B cell (primary cell): Measurements from ENCODE around the gene HOXC9. TPM values are rescaled to one million over a fixed set of nuclear protein-coding genes. Genes with fewer than 3 reads are reported as not detected.

ENCODE experiments used
- ATAC-seq: fragments of 200-7000 bp; cut with Tn5 transposase; one replicate; pipeline ENCODE4 v1.10.0; 2021; ENCODE audit warnings: low read depth, mild to moderate bottlenecking, moderate number of reproducible peaks, moderate library complexity
- CTCF ChIA-PET: fragments of 350-600 bp; sonication (Branson Sonifier 250); formaldehyde crosslinking; loops from one replicate; lab custom pipeline; 2021; ENCODE audit warnings: antibody characterized with exemption, inconsistent platforms; lab: Charles Lee
- POLR2A ChIA-PET: fragments of 350-600 bp; sonication (Branson Sonifier 250); formaldehyde crosslinking; loops from one replicate; lab custom pipeline; 2021; ENCODE audit warnings: antibody characterized with exemption; lab: Charles Lee
- DNase-seq: peaks from one replicate; pipeline ENCODE4 v3.0.0; 2013
- H2AFZ ChIP-seq: 2 replicates; pipeline ENCODE4 v1.6.1; 2012; ENCODE audit warnings: mild to moderate bottlenecking, low read depth, low read length; ENCODE audit not compliant: insufficient read depth, poor library complexity, severe bottlenecking
- H3K27ac ChIP-seq, 2 donors: 1 replicate in 1 of 2; 2 replicates in 1 of 2; pipeline ENCODE4 v1.5.1; 2012 to 2013; ENCODE audit warnings: low read length in 2 of 2, mild to moderate bottlenecking in 2 of 2, moderate library complexity in 1 of 2
- H3K27me3 ChIP-seq, 4 experiments: fragments of 200-600 bp in 1 of 4; sonication (generic) in 1 of 4; replicated peaks in 1 of 4; 1 replicate in 2 of 4; 2 replicates in 2 of 4; pipeline versions ENCODE4 v1.6.1 to v1.7.0; 2013 to 2016; ENCODE audit warnings: low read length in 3 of 4, mild to moderate bottlenecking in 2 of 4, mixed read lengths in 1 of 4, moderate library complexity in 1 of 4; ENCODE audit not compliant: insufficient read depth in 4 of 4, control insufficient read depth in 3 of 4; ENCODE audit errors: control extremely low read depth in 1 of 4
- H3K36me3 ChIP-seq, 2 experiments: replicated peaks in 1 of 2; 1 replicate in 1 of 2; 2 replicates in 1 of 2; pipeline versions ENCODE4 v1.6.1 to v1.7.1; 2013; ENCODE audit warnings: low read length in 1 of 2; ENCODE audit not compliant: insufficient read depth in 2 of 2, control insufficient read depth in 1 of 2; ENCODE audit errors: control extremely low read depth in 1 of 2, extremely low read depth in 1 of 2
- H3K4me1 ChIP-seq, 2 donors: fragments of 200-600 bp in 1 of 2; sonication (generic) in 1 of 2; 1 replicate in 1 of 2; 2 replicates in 1 of 2; pipeline versions ENCODE4 v1.5.1 to v1.6.1; 2013 to 2017; ENCODE audit warnings: low read length in 2 of 2; ENCODE audit not compliant: control insufficient read depth in 2 of 2, insufficient read depth in 2 of 2
- H3K4me2 ChIP-seq: replicated peaks from 2 replicates; pipeline ENCODE3; 2012; ENCODE audit warnings: mild to moderate bottlenecking, low read depth, low read length; ENCODE audit not compliant: poor library complexity, severe bottlenecking
- H3K4me3 ChIP-seq, 5 experiments: fragments of 200-600 bp in 1 of 5; sonication (generic) in 1 of 5; 1 replicate in 3 of 5; 2 replicates in 2 of 5; pipeline versions ENCODE4 v1.5.1 to v1.7.0; 2011 to 2016; ENCODE audit warnings: low read length in 4 of 5, mild to moderate bottlenecking in 4 of 5, low read depth in 2 of 5, control low read depth in 1 of 5, moderate library complexity in 1 of 5; ENCODE audit not compliant: insufficient read depth in 1 of 5; ENCODE audit errors: control extremely low read depth in 1 of 5, extremely low read depth in 1 of 5
- H3K79me2 ChIP-seq: fragments of 200-600 bp; sonication (generic); one replicate; pipeline ENCODE4 v1.6.0; 2016; ENCODE audit warnings: low read length; ENCODE audit not compliant: control insufficient read depth, insufficient read depth
- H3K9ac ChIP-seq: fragments of 200-600 bp; sonication (generic); 2 replicates; pipeline ENCODE4 v1.6.1; 2017; ENCODE audit warnings: mild to moderate bottlenecking, low read length, moderate library complexity
- H3K9me3 ChIP-seq, 3 donors: one replicate each; pipeline versions ENCODE4 v1.6.1 to v1.7.1; 2013; ENCODE audit warnings: low read length in 2 of 3; ENCODE audit not compliant: control insufficient read depth in 2 of 3, insufficient read depth in 1 of 3; ENCODE audit errors: control extremely low read depth in 1 of 3
- H4K20me1 ChIP-seq: 2 replicates; pipeline ENCODE4 v1.6.0; 2012; ENCODE audit warnings: mild to moderate bottlenecking, low read length; ENCODE audit not compliant: insufficient read depth, control insufficient read depth, poor library complexity, severe bottlenecking
- H3K27ac Mint-ChIP-seq: one replicate; pipeline ENCODE4 v1.8.0; 2021; ENCODE audit warnings: mixed read lengths
- H3K27me3 Mint-ChIP-seq: one replicate; pipeline ENCODE4 v1.8.0; 2021; ENCODE audit warnings: mixed read lengths
- H3K4me1 Mint-ChIP-seq: one replicate; pipeline ENCODE4 v1.8.0; 2021; ENCODE audit warnings: mixed read lengths
- H3K4me3 Mint-ChIP-seq: one replicate; pipeline ENCODE4 v1.8.0; 2021; ENCODE audit warnings: mixed read lengths
- H3K9me3 Mint-ChIP-seq: one replicate; pipeline ENCODE4 v1.8.0; 2022; ENCODE audit warnings: mixed read lengths; ENCODE audit not compliant: insufficient read depth
- EZH2 ChIP-seq: IDR thresholded peaks from 2 replicates; pipeline ENCODE4 v1.6.1; 2012; ENCODE audit warnings: borderline replicate concordance, low read depth, mild to moderate bottlenecking, moderate library complexity, low read length; ENCODE audit not compliant: insufficient read depth, poor library complexity, severe bottlenecking
- WGBS: methylation state at CpG from one replicate; pipeline ENCODE4 v1.1.5; 2013; ENCODE audit warnings: missing lambda C conversion rate; ENCODE audit not compliant: insufficient coverage; 5-methylcytosine and 5-hydroxymethylcytosine counted together
- intact Hi-C: fragments of 100-400 bp; cut with micrococcal nuclease; formaldehyde crosslinking; loops from one replicate; pipeline ENCODE4 v1.10.0; 2022
- polyA plus RNA-seq: library from polyadenylated mRNA; depleted of rRNA; stranded (reverse); fragments of >200 nt; gene quantifications from 2 replicates; pipeline ENCODE4 v1.2.3, GENCODE V29; 2012
- total RNA-seq, 2 donors: library from RNA; stranded (reverse); fragments of 120-200 nt in 1 of 2; gene quantifications; 1 replicate in 1 of 2; 2 replicates in 1 of 2; pipeline versions ENCODE4 v1.2.3 to v1.2.4, GENCODE V29; 2013 to 2022
- TF ChIP-seq, protein P1 (sequence below): fragments of 200-600 bp; IDR thresholded peaks from one replicate; pipeline ENCODE4 v1.8.0; 2022; ENCODE audit warnings: antibody characterized with exemption, mild to moderate bottlenecking

The HOXC9 gene
- total and polyA plus RNA-seq, 2 donors (not counting 1 experiment from before 2014, with no cell fraction given), result not detected

DNA sequence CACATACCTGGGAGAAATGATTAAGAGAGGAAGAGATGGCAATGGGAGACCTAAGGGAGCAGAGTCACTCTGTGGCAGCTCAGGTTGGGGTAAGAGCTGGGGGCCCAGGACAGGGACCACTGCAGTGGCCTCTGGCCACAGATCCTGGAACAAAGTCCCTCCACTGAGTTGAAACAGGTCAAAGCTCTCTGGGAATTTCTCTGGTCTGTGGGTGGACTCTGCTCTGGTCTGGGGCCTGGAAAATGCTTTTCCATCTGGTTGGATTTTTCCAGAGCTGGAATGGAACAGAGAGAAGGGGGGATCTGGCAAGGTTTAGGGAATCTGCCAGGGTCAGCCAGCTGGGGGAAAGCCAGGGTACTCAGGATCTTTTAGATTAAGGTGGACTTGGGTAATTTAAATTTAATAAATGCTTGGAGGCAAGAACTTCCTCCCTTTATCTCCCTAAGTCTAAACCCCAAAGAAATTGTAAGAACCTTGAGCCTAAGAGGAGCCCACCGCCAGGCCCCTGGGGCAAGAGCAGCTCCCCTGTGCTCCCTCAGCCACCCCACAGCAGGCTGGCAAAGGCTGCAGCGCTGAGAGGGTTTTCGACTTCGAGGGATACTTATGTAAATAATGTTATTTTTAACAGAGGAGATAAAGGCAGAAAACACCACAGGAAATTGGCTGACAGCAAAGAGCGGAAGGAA is 11.3 kb upstream of the HOXC9 start:
- H3K27me3 Mint-ChIP-seq, result peaks cover 90% of the 10 kb centered on the region
- no peak overlapping the region for H3K4me3 ChIP-seq
- no peak overlapping the region for H2AFZ ChIP-seq
- no peaks in the 10 kb centered on the region for H4K20me1 ChIP-seq
- H3K9me3 Mint-ChIP-seq, result no peaks in the 10 kb centered on the region
- no peak overlapping the region for H3K4me3 Mint-ChIP-seq
- no peak overlapping the region for H3K27ac ChIP-seq
- no peak for ATAC-seq
- no peak for DNase-seq
- WGBS, result 10% methylated on average over 2 of the region's 5 CpGs
- H3K27ac Mint-ChIP-seq, result no peak overlapping the region
- H3K36me3 ChIP-seq, result no peaks in the 10 kb centered on the region
- peak overlapping the region; percentile 37 for H3K4me2 ChIP-seq
- ChIA-PET CTCF (interaction anchor here (0.8 to 1.8 kb wide), 6 partner anchors 44 to 631 kb away, joined by 3 to 6 read pairs (median 4); partner anchors contain the start of genes HOXC5 and NFE2), POLR2A (no interaction called here)
- no peak overlapping the region for H3K9ac ChIP-seq
- TF ChIP-seq, protein P1, sequence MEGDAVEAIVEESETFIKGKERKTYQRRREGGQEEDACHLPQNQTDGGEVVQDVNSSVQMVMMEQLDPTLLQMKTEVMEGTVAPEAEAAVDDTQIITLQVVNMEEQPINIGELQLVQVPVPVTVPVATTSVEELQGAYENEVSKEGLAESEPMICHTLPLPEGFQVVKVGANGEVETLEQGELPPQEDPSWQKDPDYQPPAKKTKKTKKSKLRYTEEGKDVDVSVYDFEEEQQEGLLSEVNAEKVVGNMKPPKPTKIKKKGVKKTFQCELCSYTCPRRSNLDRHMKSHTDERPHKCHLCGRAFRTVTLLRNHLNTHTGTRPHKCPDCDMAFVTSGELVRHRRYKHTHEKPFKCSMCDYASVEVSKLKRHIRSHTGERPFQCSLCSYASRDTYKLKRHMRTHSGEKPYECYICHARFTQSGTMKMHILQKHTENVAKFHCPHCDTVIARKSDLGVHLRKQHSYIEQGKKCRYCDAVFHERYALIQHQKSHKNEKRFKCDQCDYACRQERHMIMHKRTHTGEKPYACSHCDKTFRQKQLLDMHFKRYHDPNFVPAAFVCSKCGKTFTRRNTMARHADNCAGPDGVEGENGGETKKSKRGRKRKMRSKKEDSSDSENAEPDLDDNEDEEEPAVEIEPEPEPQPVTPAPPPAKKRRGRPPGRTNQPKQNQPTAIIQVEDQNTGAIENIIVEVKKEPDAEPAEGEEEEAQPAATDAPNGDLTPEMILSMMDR, result no peak
- TF ChIP-seq EZH2, result no peak
- no peaks in the 10 kb centered on the region for H3K79me2 ChIP-seq
- peaks cover 0 to 98% (median 92%) of the 10 kb centered on the region in 4 experiments for H3K27me3 ChIP-seq
- peaks cover 30 to 52% of the 10 kb centered on the region in 2 donors for H3K4me1 ChIP-seq
- H3K9me3 ChIP-seq, result peaks cover 0 to 65% (median 6%) of the 10 kb centered on the region in 3 donors
- H3K4me1 Mint-ChIP-seq, result peaks cover 29% of the 10 kb centered on the region
- intact Hi-C loops, result loop anchor here (5.0 kb wide), 1 partner anchor 46 kb away; no protein-coding TSS in a partner anchor
